Bronchial epithelial cell (primary cell): ENCODE results near the gene KCND1. TPM values are rescaled to one million over a fixed set of nuclear protein-coding genes. Genes with fewer than 3 reads are reported as not detected.
A peak's percentile ranks its signal among the peaks of the same experiment; 100 is the strongest.

ENCODE experiments used
- DNase-seq: peaks from one replicate; pipeline ENCODE4 v3.0.0-alpha.2; 2010; ENCODE audit warnings: low read depth
- FAIRE-seq: peaks from 2 replicates; lab custom pipeline; 2011; peaks lifted over from hg19 to GRCh38; lab: Jason Lieb, UNC
- H3K27me3 ChIP-seq: 2 replicates; pipeline ENCODE4 v1.5.1; 2011; ENCODE audit warnings: low read length; ENCODE audit not compliant: control insufficient read depth, insufficient read depth
- H3K36me3 ChIP-seq: 2 replicates; pipeline ENCODE4 v1.5.1; 2011; ENCODE audit warnings: low read length; ENCODE audit not compliant: control insufficient read depth, insufficient read depth
- H3K4me3 ChIP-seq: 2 replicates; pipeline ENCODE4 v1.5.1; 2011; ENCODE audit warnings: mild to moderate bottlenecking, low read depth, low read length, control low read depth
- total RNA-seq: library from RNA; depleted of rRNA; stranded (reverse); fragments of >200 nt; gene quantifications from 2 replicates; pipeline ENCODE4 v1.2.1, GENCODE V29; 2014
- TF ChIP-seq, protein P1 (sequence below): IDR thresholded peaks from 2 replicates; pipeline ENCODE4 v1.5.1; 2011; ENCODE audit warnings: mild to moderate bottlenecking, moderate library complexity, low read length, control low read depth, inconsistent platforms; ENCODE audit not compliant: insufficient read depth, severe bottlenecking

Gene KCND1
- total RNA-seq, 1 donor from 2014 or later: 0.26 TPM

DNA sequence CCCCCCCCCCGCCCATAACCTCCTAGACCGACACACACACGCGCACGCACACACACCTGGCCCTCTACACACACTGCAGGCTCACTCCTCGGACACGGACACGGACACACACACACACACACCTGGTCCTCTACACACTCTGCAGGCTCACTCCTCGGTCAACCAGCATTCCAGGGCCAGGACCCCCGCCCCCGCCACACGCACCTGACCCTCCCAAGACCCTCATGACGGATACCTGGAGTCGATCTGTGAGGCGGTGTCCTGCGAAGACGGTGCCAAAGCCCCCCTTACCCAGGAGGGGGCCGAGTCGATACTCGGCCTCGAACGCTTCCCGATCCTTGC is 53.4 kb downstream of the KCND1 start:
- no peaks in the 10 kb centered on the region for H3K27me3 ChIP-seq
- TF ChIP-seq, protein P1, sequence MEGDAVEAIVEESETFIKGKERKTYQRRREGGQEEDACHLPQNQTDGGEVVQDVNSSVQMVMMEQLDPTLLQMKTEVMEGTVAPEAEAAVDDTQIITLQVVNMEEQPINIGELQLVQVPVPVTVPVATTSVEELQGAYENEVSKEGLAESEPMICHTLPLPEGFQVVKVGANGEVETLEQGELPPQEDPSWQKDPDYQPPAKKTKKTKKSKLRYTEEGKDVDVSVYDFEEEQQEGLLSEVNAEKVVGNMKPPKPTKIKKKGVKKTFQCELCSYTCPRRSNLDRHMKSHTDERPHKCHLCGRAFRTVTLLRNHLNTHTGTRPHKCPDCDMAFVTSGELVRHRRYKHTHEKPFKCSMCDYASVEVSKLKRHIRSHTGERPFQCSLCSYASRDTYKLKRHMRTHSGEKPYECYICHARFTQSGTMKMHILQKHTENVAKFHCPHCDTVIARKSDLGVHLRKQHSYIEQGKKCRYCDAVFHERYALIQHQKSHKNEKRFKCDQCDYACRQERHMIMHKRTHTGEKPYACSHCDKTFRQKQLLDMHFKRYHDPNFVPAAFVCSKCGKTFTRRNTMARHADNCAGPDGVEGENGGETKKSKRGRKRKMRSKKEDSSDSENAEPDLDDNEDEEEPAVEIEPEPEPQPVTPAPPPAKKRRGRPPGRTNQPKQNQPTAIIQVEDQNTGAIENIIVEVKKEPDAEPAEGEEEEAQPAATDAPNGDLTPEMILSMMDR: no peak
- peak overlapping the region; percentile 56 for H3K4me3 ChIP-seq
- no peak for FAIRE-seq
- DNase-seq: no peak
- H3K36me3 ChIP-seq: peaks cover 4% of the 10 kb centered on the region

DNA sequence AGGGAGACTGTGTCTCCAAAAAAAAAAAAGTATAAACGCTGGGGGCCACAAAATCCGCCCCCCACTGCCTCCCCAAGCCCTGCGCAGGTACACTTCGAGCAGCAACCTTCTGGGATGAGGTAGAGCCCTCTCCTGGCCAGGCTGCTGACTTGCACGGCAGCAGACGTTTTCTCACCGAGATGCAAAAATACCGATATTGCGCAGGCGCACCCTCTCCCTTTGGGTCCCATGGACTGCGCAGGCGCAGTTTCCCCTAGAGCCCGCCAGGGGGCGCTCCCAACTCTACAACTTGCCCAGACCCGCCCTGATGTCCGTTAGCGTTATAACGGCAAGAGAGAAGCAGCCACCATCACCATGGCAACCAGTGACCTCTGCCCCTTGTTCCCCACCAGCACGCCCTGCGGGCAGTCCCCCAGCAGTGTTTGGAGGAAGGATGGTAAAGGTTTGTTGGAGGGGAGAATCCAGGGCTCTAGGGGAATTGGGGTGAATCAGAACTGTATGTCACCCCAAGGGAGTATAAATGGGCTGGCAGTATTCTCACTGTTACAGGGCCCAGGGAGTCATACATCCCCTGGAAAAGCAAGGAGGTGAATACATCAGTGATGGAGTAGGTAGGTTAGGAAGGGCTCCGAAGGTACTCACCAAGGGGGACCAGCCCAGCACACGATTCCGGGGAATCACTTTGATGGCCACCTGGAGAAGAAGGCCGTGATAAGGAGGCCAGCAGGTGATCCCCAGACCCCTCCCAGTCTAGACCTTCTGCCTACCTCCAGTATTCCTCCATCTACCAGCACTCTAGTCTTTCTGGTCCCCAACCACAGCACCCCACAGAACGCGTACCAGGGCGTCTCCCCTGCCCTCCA is 54.3 kb downstream of the KCND1 start:
- no peaks in the 10 kb centered on the region for H3K27me3 ChIP-seq
- peak overlapping the region; percentile 56 for H3K4me3 ChIP-seq
- FAIRE-seq (no peak), DNase-seq (peak; percentile 79)
- peaks cover 3% of the 10 kb centered on the region for H3K36me3 ChIP-seq
- TF ChIP-seq, protein P1: peak; percentile 89

DNA sequence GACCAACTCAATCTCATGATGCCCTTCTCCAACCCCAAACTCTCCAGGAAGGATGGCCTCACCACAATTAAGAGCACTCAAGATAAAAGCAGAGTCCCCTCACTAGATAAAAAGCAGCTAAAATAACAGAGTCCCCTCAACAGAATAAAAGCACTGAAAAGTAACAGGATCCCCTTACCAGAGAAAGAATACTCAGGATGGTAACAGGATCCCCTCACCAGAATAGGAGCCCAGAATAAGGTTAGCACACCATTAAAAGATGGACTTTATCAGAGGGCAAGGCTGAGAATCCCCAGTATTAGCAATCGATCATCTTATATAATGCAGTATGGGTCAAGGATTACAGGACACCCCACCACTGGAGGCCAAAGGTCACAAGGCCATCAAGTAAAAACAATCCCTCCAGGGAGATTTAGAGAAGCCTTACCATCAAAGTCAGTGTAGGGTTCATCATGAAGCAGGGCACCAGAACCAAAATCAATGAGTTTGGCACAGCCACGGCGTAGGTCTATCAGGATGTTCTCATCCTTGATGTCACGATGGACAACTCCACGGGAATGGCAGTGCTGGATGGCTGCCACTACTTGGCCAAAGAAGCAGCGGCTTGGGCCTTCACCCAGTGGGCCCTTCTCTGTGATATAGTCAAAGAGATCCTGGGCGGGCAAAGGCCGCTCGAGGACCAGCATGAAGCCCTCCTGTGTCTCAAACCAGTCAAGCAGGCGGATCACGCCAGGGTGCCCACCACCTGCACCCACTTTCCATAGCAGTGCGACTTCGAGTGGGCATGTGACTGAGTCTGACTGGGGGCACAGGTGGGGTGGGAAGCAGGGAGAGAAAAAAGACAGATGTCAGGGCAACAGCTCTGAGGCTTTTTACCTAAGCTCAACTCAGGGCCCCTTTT is 56.8 kb downstream of the KCND1 start:
- DNase-seq: no peak
- FAIRE-seq: no peak
- TF ChIP-seq, protein P1: no peak
- Histone ChIP-seq H3K36me3 (peaks cover 3% of the 10 kb centered on the region), H3K27me3 (no peaks in the 10 kb centered on the region), H3K4me3 (no peak overlapping the region)

DNA sequence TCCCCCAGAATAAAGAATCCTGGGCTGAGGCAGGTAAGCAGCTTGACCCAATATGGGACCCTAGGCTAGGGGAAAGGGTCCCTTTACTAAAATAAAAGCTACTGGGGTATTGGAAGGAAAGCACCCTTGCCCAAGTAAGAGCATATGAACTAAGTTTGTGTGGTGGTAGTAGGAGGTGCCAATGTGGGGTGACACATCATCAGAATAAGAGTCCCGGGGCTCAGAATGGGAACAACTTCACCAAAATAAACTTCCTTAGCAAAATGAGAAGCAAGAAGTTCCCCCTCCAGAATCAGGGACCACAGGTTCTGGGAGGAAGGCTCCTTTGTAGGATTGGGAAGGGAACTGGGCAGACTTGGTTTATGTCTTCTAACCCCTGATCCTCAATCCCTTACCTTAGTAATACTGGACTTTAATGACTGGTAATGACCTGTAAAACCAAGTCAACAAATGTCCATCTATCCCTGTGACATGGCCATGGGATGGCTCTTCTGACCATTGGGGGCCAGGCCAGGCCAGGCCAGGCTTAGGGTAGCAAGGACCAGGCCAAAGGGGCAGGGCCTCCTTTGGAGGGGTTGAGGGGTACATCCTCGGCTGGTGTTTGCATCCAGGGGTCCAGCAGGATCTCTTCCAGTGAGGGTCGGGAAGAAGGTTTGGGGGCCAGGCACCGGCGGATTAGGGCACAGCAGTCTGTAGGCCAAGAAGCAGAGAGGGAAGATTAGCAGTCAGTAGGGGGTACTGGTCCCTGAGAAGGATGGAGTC is 57.9 kb downstream of the KCND1 start:
- TF ChIP-seq, protein P1: no peak
- FAIRE-seq (no peak), DNase-seq (no peak)
- Histone ChIP-seq H3K36me3 (peaks cover 3% of the 10 kb centered on the region), H3K27me3 (no peaks in the 10 kb centered on the region), H3K4me3 (no peak overlapping the region)

DNA sequence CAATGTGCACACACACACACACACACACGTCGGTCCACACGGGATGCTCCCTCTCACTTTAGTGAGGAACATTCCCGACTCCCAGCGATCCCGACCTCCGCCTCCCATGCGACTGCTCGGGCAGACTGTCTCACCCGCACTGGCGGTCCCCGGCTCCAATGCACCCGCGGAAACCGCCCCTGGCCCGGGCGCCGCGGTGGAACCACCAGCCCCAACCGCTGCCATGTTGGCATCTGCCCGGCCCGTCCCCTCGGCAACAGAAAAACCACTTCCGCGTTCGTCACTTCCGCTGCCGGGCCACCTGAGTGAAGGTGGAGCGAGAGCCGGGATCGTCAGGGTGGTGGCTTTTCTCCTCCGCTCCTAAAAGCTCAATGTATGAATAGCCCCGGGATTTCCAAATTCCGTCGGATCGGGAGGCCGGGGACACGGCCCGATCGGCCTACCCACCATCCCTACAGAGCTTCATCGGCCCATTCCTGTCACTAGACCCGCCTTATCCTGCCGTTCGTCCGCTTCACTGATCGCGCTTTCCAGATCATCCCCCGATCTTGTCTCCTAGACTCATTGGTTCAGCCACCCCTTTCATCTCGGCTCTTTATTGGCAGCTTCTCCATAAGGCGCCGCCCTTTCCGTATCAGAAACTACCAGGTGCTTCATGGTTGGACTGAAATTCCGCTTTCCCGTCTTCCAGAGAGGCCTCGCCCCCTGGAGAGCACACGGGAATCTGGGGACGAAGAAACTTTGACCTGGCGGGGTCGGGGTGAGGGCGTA is 60.0 kb downstream of the KCND1 start, which contains the start of gene SLC35A2:
Gene SLC35A2 (minus strand): TSS at position 235 of the 771 bp plus-strand sequence. CDS start 10 bp downstream, at position 225.
- TF ChIP-seq, protein P1: no peak
- peak; percentile 13 for FAIRE-seq
- DNase-seq: peak; percentile 78
- no peaks in the 10 kb centered on the region for H3K27me3 ChIP-seq
- peak within 1 kb of the TSS; percentile 55 for H3K4me3 ChIP-seq
- peaks cover 3% of the 10 kb centered on the region for H3K36me3 ChIP-seq
